HEK293 (cell line): ENCODE measurements around the gene CPD.

Experiments used
- CTCF ChIA-PET: fragments of 350-600 bp; formaldehyde crosslinking; extraction: SDS; loops from one replicate; lab custom pipeline; 2021; ENCODE audit warnings: antibody characterized with exemption; lab: Yijun Ruan, JAX
- POLR2A ChIA-PET: fragments of 300-600 bp; formaldehyde crosslinking; extraction: SDS; loops from one replicate; lab custom pipeline; 2020; ENCODE audit warnings: antibody characterized with exemption, inconsistent platforms; lab: Yijun Ruan, JAX
- H3K27ac ChIP-seq: fragments of 200-500 bp; sonication (Bioruptor generic); 2 replicates; pipeline ENCODE4 v1.5.1; 2014; ENCODE audit warnings: low read depth, low read length, control low read depth, inconsistent platforms; ENCODE audit errors: extremely low read depth
- H3K36me3 ChIP-seq, 2 experiments: fragments of 200-500 bp in 1 of 2; sonication (Bioruptor generic) in 1 of 2; 1 replicate in 1 of 2; 2 replicates in 1 of 2; pipeline ENCODE4 v1.5.1; 2014 to 2017; ENCODE audit warnings: inconsistent platforms in 2 of 2, low read length in 2 of 2; ENCODE audit not compliant: control insufficient read depth in 2 of 2, insufficient read depth in 1 of 2
- H3K4me1 ChIP-seq: fragments of 200-500 bp; sonication (Bioruptor generic); 2 replicates; pipeline ENCODE4 v1.5.1; 2014; ENCODE audit warnings: mild to moderate bottlenecking, low read length, inconsistent platforms; ENCODE audit not compliant: control insufficient read depth, insufficient read depth
- H3K4me3 ChIP-seq: 2 replicates; pipeline ENCODE4 v1.5.1; 2011; ENCODE audit warnings: low read depth, mild to moderate bottlenecking, control low read depth, low read length, moderate library complexity
- H3K9me3 ChIP-seq: fragments of 200-500 bp; sonication (Bioruptor generic); 2 replicates; pipeline ENCODE4 v1.5.1; 2014; ENCODE audit warnings: low read depth, low read length, inconsistent platforms; ENCODE audit not compliant: control insufficient read depth, insufficient read depth
- KLF9 ChIP-seq: fragments of 450-650 bp; formaldehyde crosslinking; IDR thresholded peaks from 2 replicates; pipeline ENCODE4 v1.5.1; 2016; ENCODE audit warnings: missing biosample characterization, missing genetic modification characterization, low read depth
- SETDB1 ChIP-seq: IDR thresholded peaks from one replicate; pipeline ENCODE4 v1.6.1; 2017; ENCODE audit warnings: mild to moderate bottlenecking, low read length, moderate library complexity, mixed read lengths; ENCODE audit not compliant: insufficient read length
- ZBTB48 ChIP-seq: fragments of 450-650 bp; formaldehyde crosslinking; IDR thresholded peaks from 2 replicates; pipeline ENCODE4 v1.5.1; 2016; ENCODE audit warnings: missing biosample characterization, missing genetic modification characterization
- ZFP3 ChIP-seq: fragments of 450-650 bp; formaldehyde crosslinking; IDR thresholded peaks from 2 replicates; pipeline ENCODE4 v1.5.1; 2016; ENCODE audit warnings: low read depth, missing biosample characterization, missing genetic modification characterization
- ZNF121 ChIP-seq: fragments of 450-650 bp; formaldehyde crosslinking; IDR thresholded peaks from 2 replicates; pipeline ENCODE4 v1.5.1; 2016; ENCODE audit warnings: missing biosample characterization, missing genetic modification characterization
- ZNF155 ChIP-seq: fragments of 450-650 bp; formaldehyde crosslinking; IDR thresholded peaks from 2 replicates; pipeline ENCODE4 v1.5.1; 2016; ENCODE audit warnings: missing biosample characterization, missing genetic modification characterization
- ZNF202 ChIP-seq: fragments of 450-650 bp; formaldehyde crosslinking; IDR thresholded peaks from 2 replicates; pipeline ENCODE4 v1.5.1; 2016; ENCODE audit warnings: missing biosample characterization, missing genetic modification characterization, borderline replicate concordance
- ZNF211 ChIP-seq: fragments of 450-650 bp; formaldehyde crosslinking; IDR thresholded peaks from 2 replicates; pipeline ENCODE4 v1.5.1; 2016; ENCODE audit warnings: low read depth, missing biosample characterization, missing genetic modification characterization
- ZNF221 ChIP-seq: fragments of 450-650 bp; formaldehyde crosslinking; IDR thresholded peaks from 2 replicates; pipeline ENCODE4 v1.5.1; 2017; ENCODE audit warnings: missing biosample characterization, missing genetic modification characterization, borderline replicate concordance
- ZNF248 ChIP-seq: fragments of 450-650 bp; formaldehyde crosslinking; IDR thresholded peaks from 2 replicates; pipeline ENCODE4 v1.5.1; 2017; ENCODE audit warnings: missing biosample characterization, missing genetic modification characterization
- ZNF335 ChIP-seq: fragments of 450-650 bp; formaldehyde crosslinking; conservative IDR thresholded peaks from 2 replicates; pipeline ENCODE4 v1.5.1; 2016; ENCODE audit warnings: missing biosample characterization, missing genetic modification characterization
- ZNF416 ChIP-seq: fragments of 450-650 bp; formaldehyde crosslinking; IDR thresholded peaks from 2 replicates; pipeline ENCODE4 v1.5.1; 2016; ENCODE audit warnings: missing biosample characterization, missing genetic modification characterization
- ZNF529 ChIP-seq: fragments of 450-650 bp; formaldehyde crosslinking; IDR thresholded peaks from 2 replicates; pipeline ENCODE4 v1.5.1; 2017; ENCODE audit warnings: missing genetic modification characterization, missing biosample characterization; ENCODE audit not compliant: insufficient replicate concordance
- ZNF596 ChIP-seq: fragments of 450-650 bp; IDR thresholded peaks from 2 replicates; pipeline ENCODE4 v1.5.0; 2018; ENCODE audit warnings: missing biosample characterization, mild to moderate bottlenecking, missing genetic modification characterization, moderate library complexity
- ZNF623 ChIP-seq: fragments of 450-650 bp; formaldehyde crosslinking; IDR thresholded peaks from 2 replicates; pipeline ENCODE4 v1.5.1; 2016; ENCODE audit warnings: missing biosample characterization, missing genetic modification characterization
- ZNF624 ChIP-seq: fragments of 450-650 bp; formaldehyde crosslinking; IDR thresholded peaks from 2 replicates; pipeline ENCODE4 v1.5.1; 2017; ENCODE audit warnings: missing biosample characterization, missing genetic modification characterization
- ZXDB ChIP-seq: fragments of 450-650 bp; formaldehyde crosslinking; IDR thresholded peaks from 2 replicates; pipeline ENCODE4 v1.5.1; 2016; ENCODE audit warnings: missing biosample characterization, missing genetic modification characterization
- TF ChIP-seq, protein P1 (sequence below): fragments of 450-650 bp; formaldehyde crosslinking; IDR thresholded peaks from 2 replicates; pipeline ENCODE4 v1.5.1; 2016; ENCODE audit warnings: missing biosample characterization, missing genetic modification characterization
- TF ChIP-seq, protein P2 (sequence below): fragments of 450-650 bp; formaldehyde crosslinking; IDR thresholded peaks from 2 replicates; pipeline ENCODE4 v1.5.1; 2016; ENCODE audit warnings: missing biosample characterization, missing genetic modification characterization
- TF ChIP-seq, protein P3 (sequence below): fragments of 450-650 bp; formaldehyde crosslinking; IDR thresholded peaks from 2 replicates; pipeline ENCODE4; 2016; ENCODE audit warnings: missing biosample characterization, missing genetic modification characterization
- TF ChIP-seq, protein P4 (sequence below): fragments of 450-650 bp; formaldehyde crosslinking; IDR thresholded peaks from 2 replicates; pipeline ENCODE4 v1.5.1; 2016; ENCODE audit warnings: missing biosample characterization, missing genetic modification characterization, low read depth
- TF ChIP-seq, protein P5 (sequence below): fragments of 450-650 bp; formaldehyde crosslinking; IDR thresholded peaks from 2 replicates; pipeline ENCODE4 v1.5.1; 2016; ENCODE audit warnings: missing biosample characterization, missing genetic modification characterization
- TF ChIP-seq, protein P6 (sequence below): fragments of 450-650 bp; formaldehyde crosslinking; IDR thresholded peaks from 2 replicates; pipeline ENCODE4 v1.5.1; 2016; ENCODE audit warnings: missing biosample characterization, missing genetic modification characterization

Gene CPD

DNA sequence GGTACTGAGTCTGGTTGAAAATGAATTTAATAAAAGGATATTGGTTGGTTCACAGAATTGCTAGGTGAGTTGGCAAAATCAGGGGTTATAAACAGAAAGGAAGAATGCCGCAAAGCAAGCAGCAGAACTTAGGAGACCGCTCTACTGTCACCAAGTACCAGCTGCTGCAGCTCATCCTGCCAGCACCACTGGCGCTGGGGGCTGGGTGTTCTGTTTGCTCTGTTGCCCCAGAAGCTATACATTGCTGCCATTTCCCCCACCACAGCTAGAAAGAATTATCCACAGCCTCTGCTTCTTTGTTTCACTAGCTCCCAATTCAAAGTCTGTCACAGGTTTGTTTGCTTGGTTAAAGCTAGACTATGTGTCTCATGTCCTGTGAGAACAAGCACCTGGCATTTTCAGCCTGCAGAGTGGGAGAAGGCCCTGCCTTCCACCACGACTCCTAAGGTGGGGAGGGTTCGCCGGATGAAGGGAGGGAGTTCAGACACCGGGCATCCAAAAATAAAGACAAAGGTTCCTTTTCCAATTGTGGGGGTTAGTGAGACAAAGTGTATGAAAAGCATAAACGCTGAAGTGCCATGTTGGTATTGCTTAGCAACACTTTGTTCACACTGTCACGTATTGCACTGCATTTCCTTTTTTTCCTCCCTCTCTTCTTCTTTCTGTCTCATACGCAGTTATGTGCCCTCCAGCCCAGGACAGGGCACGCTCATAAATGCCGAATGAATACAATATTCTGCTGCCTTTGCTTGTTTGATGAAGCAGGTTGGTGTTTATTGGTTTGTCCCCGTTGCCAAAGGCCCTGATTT is 9.6 kb upstream of the CPD start:
- H3K9me3 ChIP-seq: no peaks in the 10 kb centered on the region
- no peak for TF ChIP-seq ZNF529 (tag by site-specific recombination)
- no peak for TF ChIP-seq ZNF221 (tag by site-specific recombination)
- no peak for TF ChIP-seq ZNF623
- TF ChIP-seq, protein P1, sequence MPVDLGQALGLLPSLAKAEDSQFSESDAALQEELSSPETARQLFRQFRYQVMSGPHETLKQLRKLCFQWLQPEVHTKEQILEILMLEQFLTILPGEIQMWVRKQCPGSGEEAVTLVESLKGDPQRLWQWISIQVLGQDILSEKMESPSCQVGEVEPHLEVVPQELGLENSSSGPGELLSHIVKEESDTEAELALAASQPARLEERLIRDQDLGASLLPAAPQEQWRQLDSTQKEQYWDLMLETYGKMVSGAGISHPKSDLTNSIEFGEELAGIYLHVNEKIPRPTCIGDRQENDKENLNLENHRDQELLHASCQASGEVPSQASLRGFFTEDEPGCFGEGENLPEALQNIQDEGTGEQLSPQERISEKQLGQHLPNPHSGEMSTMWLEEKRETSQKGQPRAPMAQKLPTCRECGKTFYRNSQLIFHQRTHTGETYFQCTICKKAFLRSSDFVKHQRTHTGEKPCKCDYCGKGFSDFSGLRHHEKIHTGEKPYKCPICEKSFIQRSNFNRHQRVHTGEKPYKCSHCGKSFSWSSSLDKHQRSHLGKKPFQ: no peak
- no peak for TF ChIP-seq SETDB1
- no peak for TF ChIP-seq ZBTB48 (tag by site-specific recombination)
- TF ChIP-seq ZXDB (tag by site-specific recombination): no peak
- TF ChIP-seq, protein P2, sequence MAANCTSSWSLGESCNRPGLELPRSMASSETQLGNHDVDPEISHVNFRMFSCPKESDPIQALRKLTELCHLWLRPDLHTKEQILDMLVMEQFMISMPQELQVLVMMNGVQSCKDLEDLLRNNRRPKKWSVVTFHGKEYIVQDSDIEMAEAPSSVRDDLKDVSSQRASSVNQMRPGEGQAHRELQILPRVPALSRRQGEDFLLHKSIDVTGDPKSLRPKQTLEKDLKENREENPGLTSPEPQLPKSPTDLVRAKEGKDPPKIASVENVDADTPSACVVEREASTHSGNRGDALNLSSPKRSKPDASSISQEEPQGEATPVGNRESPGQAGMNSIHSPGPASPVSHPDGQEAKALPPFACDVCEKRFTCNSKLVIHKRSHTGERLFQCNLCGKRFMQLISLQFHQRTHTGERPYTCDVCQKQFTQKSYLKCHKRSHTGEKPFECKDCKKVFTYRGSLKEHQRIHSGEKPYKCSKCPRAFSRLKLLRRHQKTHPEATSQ: no peak
- no peak for TF ChIP-seq ZNF211 (tag by site-specific recombination)
- no peak for TF ChIP-seq ZNF624 (tag by site-specific recombination)
- TF ChIP-seq, protein P3, sequence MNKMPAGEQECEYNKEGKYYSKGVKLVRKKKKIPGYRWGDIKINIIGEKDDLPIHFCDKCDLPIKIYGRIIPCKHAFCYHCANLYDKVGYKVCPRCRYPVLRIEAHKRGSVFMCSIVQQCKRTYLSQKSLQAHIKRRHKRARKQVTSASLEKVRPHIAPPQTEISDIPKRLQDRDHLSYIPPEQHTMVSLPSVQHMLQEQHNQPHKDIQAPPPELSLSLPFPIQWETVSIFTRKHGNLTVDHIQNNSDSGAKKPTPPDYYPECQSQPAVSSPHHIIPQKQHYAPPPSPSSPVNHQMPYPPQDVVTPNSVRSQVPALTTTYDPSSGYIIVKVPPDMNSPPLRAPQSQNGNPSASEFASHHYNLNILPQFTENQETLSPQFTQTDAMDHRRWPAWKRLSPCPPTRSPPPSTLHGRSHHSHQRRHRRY: no peak
- TF ChIP-seq ZNF596 (tag by site-specific recombination): no peak
- no peak for TF ChIP-seq ZNF248 (tag by site-specific recombination)
- H3K27ac ChIP-seq: no peak overlapping the region
- POLR2A ChIA-PET: no interaction called here
- no peak overlapping the region for H3K4me3 ChIP-seq
- CTCF ChIA-PET: interaction anchor here (0.6 kb wide), 1 partner anchor 688 kb away, joined by 5 read pairs; no protein-coding TSS in a partner anchor
- H3K36me3 ChIP-seq: no peaks in the 10 kb centered on the region
- H3K4me1 ChIP-seq: no peaks in the 10 kb centered on the region; the same call in 1 of the 2 replicates

GRCh38 chr17:30369995-30370394 is 8.7 kb upstream of the CPD start:
- Histone ChIP-seq H3K4me3 (no peak overlapping the region), H3K4me1 (no peaks in the 10 kb centered on the region; the same call in 1 of the 2 replicates), H3K27ac (no peak overlapping the region), H3K9me3 (no peaks in the 10 kb centered on the region), H3K36me3 (no peaks in the 10 kb centered on the region)
- POLR2A ChIA-PET: no interaction called here
- CTCF ChIA-PET: interaction anchor here (0.7 kb wide), 1 partner anchor 605 kb away, joined by 3 read pairs; no protein-coding TSS in a partner anchor
- TF ChIP-seq, protein P4, sequence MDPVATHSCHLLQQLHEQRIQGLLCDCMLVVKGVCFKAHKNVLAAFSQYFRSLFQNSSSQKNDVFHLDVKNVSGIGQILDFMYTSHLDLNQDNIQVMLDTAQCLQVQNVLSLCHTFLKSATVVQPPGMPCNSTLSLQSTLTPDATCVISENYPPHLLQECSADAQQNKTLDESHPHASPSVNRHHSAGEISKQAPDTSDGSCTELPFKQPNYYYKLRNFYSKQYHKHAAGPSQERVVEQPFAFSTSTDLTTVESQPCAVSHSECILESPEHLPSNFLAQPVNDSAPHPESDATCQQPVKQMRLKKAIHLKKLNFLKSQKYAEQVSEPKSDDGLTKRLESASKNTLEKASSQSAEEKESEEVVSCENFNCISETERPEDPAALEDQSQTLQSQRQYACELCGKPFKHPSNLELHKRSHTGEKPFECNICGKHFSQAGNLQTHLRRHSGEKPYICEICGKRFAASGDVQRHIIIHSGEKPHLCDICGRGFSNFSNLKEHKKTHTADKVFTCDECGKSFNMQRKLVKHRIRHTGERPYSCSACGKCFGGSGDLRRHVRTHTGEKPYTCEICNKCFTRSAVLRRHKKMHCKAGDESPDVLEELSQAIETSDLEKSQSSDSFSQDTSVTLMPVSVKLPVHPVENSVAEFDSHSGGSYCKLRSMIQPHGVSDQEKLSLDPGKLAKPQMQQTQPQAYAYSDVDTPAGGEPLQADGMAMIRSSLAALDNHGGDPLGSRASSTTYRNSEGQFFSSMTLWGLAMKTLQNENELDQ: no peak
- TF ChIP-seq ZFP3 (tag by site-specific recombination) (no peak), ZNF335 (tag by site-specific recombination) (no peak), ZNF155 (tag by site-specific recombination) (no peak), KLF9 (tag by site-specific recombination) (no peak), ZNF121 (tag by site-specific recombination) (no peak), ZNF416 (no peak), ZNF202 (tag by site-specific recombination) (no peak)
- TF ChIP-seq, protein P5, sequence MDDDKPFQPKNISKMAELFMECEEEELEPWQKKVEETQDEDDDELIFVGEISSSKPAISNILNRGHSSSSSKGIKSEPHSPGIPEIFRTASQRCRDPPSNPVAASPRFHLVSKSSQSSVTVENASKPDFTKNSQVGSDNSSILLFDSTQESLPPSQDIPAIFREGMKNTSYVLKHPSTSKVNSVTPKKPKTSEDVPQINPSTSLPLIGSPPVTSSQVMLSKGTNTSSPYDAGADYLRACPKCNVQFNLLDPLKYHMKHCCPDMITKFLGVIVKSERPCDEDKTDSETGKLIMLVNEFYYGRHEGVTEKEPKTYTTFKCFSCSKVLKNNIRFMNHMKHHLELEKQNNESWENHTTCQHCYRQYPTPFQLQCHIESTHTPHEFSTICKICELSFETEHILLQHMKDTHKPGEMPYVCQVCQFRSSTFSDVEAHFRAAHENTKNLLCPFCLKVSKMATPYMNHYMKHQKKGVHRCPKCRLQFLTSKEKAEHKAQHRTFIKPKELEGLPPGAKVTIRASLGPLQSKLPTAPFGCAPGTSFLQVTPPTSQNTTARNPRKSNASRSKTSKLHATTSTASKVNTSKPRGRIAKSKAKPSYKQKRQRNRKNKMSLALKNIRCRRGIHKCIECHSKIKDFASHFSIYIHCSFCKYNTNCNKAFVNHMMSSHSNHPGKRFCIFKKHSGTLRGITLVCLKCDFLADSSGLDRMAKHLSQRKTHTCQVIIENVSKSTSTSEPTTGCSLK (tag by site-specific recombination): no peak
- TF ChIP-seq, protein P6, sequence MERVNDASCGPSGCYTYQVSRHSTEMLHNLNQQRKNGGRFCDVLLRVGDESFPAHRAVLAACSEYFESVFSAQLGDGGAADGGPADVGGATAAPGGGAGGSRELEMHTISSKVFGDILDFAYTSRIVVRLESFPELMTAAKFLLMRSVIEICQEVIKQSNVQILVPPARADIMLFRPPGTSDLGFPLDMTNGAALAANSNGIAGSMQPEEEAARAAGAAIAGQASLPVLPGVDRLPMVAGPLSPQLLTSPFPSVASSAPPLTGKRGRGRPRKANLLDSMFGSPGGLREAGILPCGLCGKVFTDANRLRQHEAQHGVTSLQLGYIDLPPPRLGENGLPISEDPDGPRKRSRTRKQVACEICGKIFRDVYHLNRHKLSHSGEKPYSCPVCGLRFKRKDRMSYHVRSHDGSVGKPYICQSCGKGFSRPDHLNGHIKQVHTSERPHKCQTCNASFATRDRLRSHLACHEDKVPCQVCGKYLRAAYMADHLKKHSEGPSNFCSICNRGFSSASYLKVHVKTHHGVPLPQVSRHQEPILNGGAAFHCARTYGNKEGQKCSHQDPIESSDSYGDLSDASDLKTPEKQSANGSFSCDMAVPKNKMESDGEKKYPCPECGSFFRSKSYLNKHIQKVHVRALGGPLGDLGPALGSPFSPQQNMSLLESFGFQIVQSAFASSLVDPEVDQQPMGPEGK (tag by site-specific recombination): no peak
